Astrocyte of the hippocampus (primary cell): ENCODE measurements around the gene UBAC2.

Source experiments
- DNase-seq: peaks from one replicate; pipeline ENCODE4 v3.0.0; 2011; ENCODE audit warnings: low read depth, low spot score

The UBAC2 gene

GRCh38 chr13:99200432-99201167 lies at the start of gene UBAC2:
TSS of gene UBAC2 (plus strand) at chr13:99200854. CDS start at chr13:99200909, 55 bp downstream.
- peak; percentile 99 for DNase-seq

- DNase-seq = peak; percentile 55
Observed at GRCh38 chr13:99151516-99151915, 49.1 kb upstream of the UBAC2 start.

- peak; percentile 39 for DNase-seq
Observed at GRCh38 chr13:99153219-99153618, 47.4 kb upstream of the UBAC2 start.

GRCh38 chr13:99154064-99154463 lies 46.6 kb upstream of the UBAC2 start:
- no peak for DNase-seq

- no peak for DNase-seq
Observed at GRCh38 chr13:99155821-99156220, 44.8 kb upstream of the UBAC2 start.

- no peak for DNase-seq
Observed at GRCh38 chr13:99157046-99157445, 43.6 kb upstream of the UBAC2 start.

- no peak for DNase-seq
Observed at GRCh38 chr13:99158846-99159245, 41.8 kb upstream of the UBAC2 start.

- no peak for DNase-seq
Observed at GRCh38 chr13:99159331-99160061, 41.2 kb upstream of the UBAC2 start.

- no peak for DNase-seq
Observed at GRCh38 chr13:99160415-99160814, 40.2 kb upstream of the UBAC2 start.

- DNase-seq = no peak
Observed at GRCh38 chr13:99161512-99161911, 39.1 kb upstream of the UBAC2 start.

GRCh38 chr13:99162567-99163361 lies 37.9 kb upstream of the UBAC2 start:
- DNase-seq = no peak

GRCh38 chr13:99164226-99164625 lies 36.4 kb upstream of the UBAC2 start:
- DNase-seq = no peak

GRCh38 chr13:99165753-99166587 lies 34.7 kb upstream of the UBAC2 start:
- no peak for DNase-seq

GRCh38 chr13:99172951-99173350 lies 27.7 kb upstream of the UBAC2 start:
- no peak for DNase-seq

GRCh38 chr13:99173606-99174005 lies 27.0 kb upstream of the UBAC2 start:
- DNase-seq = no peak

- DNase-seq = no peak
Observed at GRCh38 chr13:99174533-99175100, 26.0 kb upstream of the UBAC2 start.

- DNase-seq = peak; percentile 82
Observed at GRCh38 chr13:99176309-99177276, 24.1 kb upstream of the UBAC2 start.

GRCh38 chr13:99178636-99179035 lies 22.0 kb upstream of the UBAC2 start:
- no peak for DNase-seq

GRCh38 chr13:99179460-99179859 lies 21.2 kb upstream of the UBAC2 start:
- no peak for DNase-seq

GRCh38 chr13:99182439-99182838 lies 18.2 kb upstream of the UBAC2 start:
- DNase-seq = no peak
